HepG2 (cell line): ENCODE results near the gene SLC9A8. TPM values are rescaled to one million over a fixed set of nuclear protein-coding genes. Genes with fewer than 3 reads are reported as not detected.
A peak's percentile ranks its signal among the peaks of the same experiment; 100 is the strongest.

ENCODE experiments used
- AGO2 ChIP-seq: fragments of 200-400 bp; formaldehyde crosslinking; optimal IDR thresholded peaks from 2 replicates; pipeline ENCODE3; 2017; ENCODE audit warnings: mild to moderate bottlenecking, low read depth, low read length, moderate library complexity
- ARHGAP35 ChIP-seq: sonication (generic); formaldehyde crosslinking; IDR thresholded peaks from 2 replicates; pipeline ENCODE4 v1.9.0; 2022; ENCODE audit warnings: mild to moderate bottlenecking, inconsistent platforms, moderate library complexity, missing genetic modification reagents, borderline replicate concordance
- ATF7 ChIP-seq, 2 experiments: fragments of 450-650 bp in 1 of 2; sonication (generic) in 1 of 2; formaldehyde crosslinking in 1 of 2; IDR thresholded peaks; 2 replicates each; pipeline versions ENCODE4 v1.4.0 to v1.6.1; 2016 to 2020; ENCODE audit warnings: antibody characterized with exemption in 1 of 2, mild to moderate bottlenecking in 1 of 2, missing genetic modification reagents in 1 of 2
- ATM ChIP-seq: fragments of 450-650 bp; IDR thresholded peaks from 2 replicates; pipeline ENCODE4 v1.7.1; 2017; ENCODE audit warnings: mild to moderate bottlenecking, borderline replicate concordance
- CENPBD1 ChIP-seq: sonication (generic); formaldehyde crosslinking; IDR thresholded peaks from 2 replicates; pipeline ENCODE4 v1.8.0; 2022; ENCODE audit warnings: missing genetic modification reagents, low read depth, mild to moderate bottlenecking, borderline replicate concordance
- ELF4 ChIP-seq: sonication (generic); formaldehyde crosslinking; IDR thresholded peaks from 2 replicates; pipeline ENCODE4 v1.5.0; 2020; ENCODE audit warnings: missing genetic modification reagents, mild to moderate bottlenecking, moderate library complexity, borderline replicate concordance
- GATAD1 ChIP-seq: IDR thresholded peaks from 2 replicates; pipeline ENCODE4 v1.6.1; 2016; ENCODE audit warnings: missing genetic modification reagents, missing compliant biosample characterization
- GMEB1 ChIP-seq: sonication (generic); formaldehyde crosslinking; IDR thresholded peaks from 2 replicates; pipeline ENCODE4 v1.5.1; 2020; ENCODE audit warnings: missing genetic modification reagents, mild to moderate bottlenecking, borderline replicate concordance
- HMG20A ChIP-seq: IDR thresholded peaks from 2 replicates; pipeline ENCODE4 v1.6.1; 2016; ENCODE audit warnings: borderline replicate concordance
- MXD4 ChIP-seq: IDR thresholded peaks from 2 replicates; pipeline ENCODE4 v1.6.1; 2016; ENCODE audit warnings: mild to moderate bottlenecking, missing biosample characterization, missing genetic modification reagents
- PHF20 ChIP-seq: sonication (generic); formaldehyde crosslinking; IDR thresholded peaks from 2 replicates; pipeline ENCODE4 v1.5.0; 2020; ENCODE audit warnings: mild to moderate bottlenecking, missing genetic modification reagents
- PTBP1 ChIP-seq: fragments of 200-400 bp; formaldehyde crosslinking; IDR thresholded peaks from 2 replicates; pipeline ENCODE4 v1.6.1; 2018; ENCODE audit warnings: low read length, low read depth; ENCODE audit not compliant: poor library complexity, severe bottlenecking
- SNRNP70 ChIP-seq: fragments of 200-400 bp; formaldehyde crosslinking; IDR thresholded peaks from 2 replicates; pipeline ENCODE4 v1.6.1; 2017; ENCODE audit warnings: mild to moderate bottlenecking, low read depth, low read length, moderate library complexity
- THYN1 ChIP-seq: sonication (generic); formaldehyde crosslinking; IDR thresholded peaks from 2 replicates; pipeline ENCODE4 v1.8.1; 2023; ENCODE audit warnings: low read depth, mild to moderate bottlenecking, moderate library complexity, missing genetic modification reagents, borderline replicate concordance
- ZFAT ChIP-seq: sonication (generic); formaldehyde crosslinking; conservative IDR thresholded peaks from 2 replicates; pipeline ENCODE4 v1.8.1; 2023; ENCODE audit warnings: missing genetic modification reagents, inconsistent platforms
- ZFP36L2 ChIP-seq: sonication (generic); formaldehyde crosslinking; IDR thresholded peaks from 2 replicates; pipeline ENCODE4 v1.4.0; 2020; ENCODE audit warnings: missing genetic modification reagents
- ZIK1 ChIP-seq: sonication (generic); formaldehyde crosslinking; IDR thresholded peaks from 2 replicates; pipeline ENCODE4 v1.5.0; 2020; ENCODE audit warnings: mild to moderate bottlenecking, low read depth, missing genetic modification reagents, borderline replicate concordance
- ZNF142 ChIP-seq: sonication (generic); formaldehyde crosslinking; IDR thresholded peaks from 2 replicates; pipeline ENCODE4 v1.4.0; 2020; ENCODE audit warnings: missing genetic modification reagents
- ZNF580 ChIP-seq: IDR thresholded peaks from 2 replicates; pipeline ENCODE4 v1.6.1; 2016; ENCODE audit warnings: low read depth, borderline replicate concordance
- ZNF839 ChIP-seq: sonication (generic); formaldehyde crosslinking; IDR thresholded peaks from 2 replicates; pipeline ENCODE4 v1.4.0; 2020; ENCODE audit warnings: missing genetic modification reagents, mild to moderate bottlenecking, borderline replicate concordance
- polyA plus RNA-seq, 8 experiments: library from polyadenylated mRNA; depleted of rRNA in 3 of 8; stranded (reverse) in 7 of 8; unstranded in 1 of 8; fragments of >200 nt; fragmentation: Illumina TruSeq in 4 of 8; extraction: Trizol in 4 of 8; gene quantifications; 2 replicates each; pipeline versions ENCODE4 v1.2.1 to v1.2.3, GENCODE V29; 2011 to 2016; ENCODE audit warnings: low read depth in 4 of 8, missing spikeins in 1 of 8, mixed read lengths in 1 of 8; ENCODE audit not compliant: insufficient read depth in 1 of 8
- total RNA-seq, 5 experiments: library from RNA; depleted of rRNA; stranded (reverse); fragments of >200 nt; fragmentation: Illumina TruSeq; extraction: Trizol; gene quantifications; 2 replicates each; pipeline ENCODE4 v1.2.3, GENCODE V29; 2016; ENCODE audit warnings: low read depth in 1 of 5

SLC9A8 gene
- total and polyA plus RNA-seq, 2 of the 13 experiments (the other 11 are each of a cell fraction or from before 2014, with no cell fraction given): 4.1 to 7.4 TPM

GRCh38 chr20:49812507-49813304 is at the start of gene SLC9A8 (continued):
- TF ChIP-seq ARHGAP35: peak; percentile 90; the same call in 1 of the 2 replicates
- peak; percentile 10; the same call in 1 of the 2 replicates for TF ChIP-seq MXD4 (CRISPR knock-in tag)
- TF ChIP-seq ZNF580: no peak; the same call in 1 of the 2 replicates
- 0 out of 2 replicates have a peak, but pooled peaks have one; percentile 7 for TF ChIP-seq ZNF839 (CRISPR knock-in tag)
- no peak for TF ChIP-seq SNRNP70
- no peak for TF ChIP-seq ZFP36L2 (CRISPR knock-in tag)
- TF ChIP-seq PHF20 (CRISPR knock-in tag): peak; percentile 92
- TF ChIP-seq ZFAT (CRISPR knock-in tag): peak; percentile 46; the same call in 1 of the 2 replicates
- peak; percentile 98 for TF ChIP-seq ELF4
- peak; percentile 84 for TF ChIP-seq AGO2
- peak; percentile 42; the same call in 1 of the 2 replicates for TF ChIP-seq ZNF142 (CRISPR knock-in tag)
- TF ChIP-seq GMEB1 (CRISPR knock-in tag): peak; percentile 80; the same call in 1 of the 2 replicates
- TF ChIP-seq PTBP1: no peak
- no peak for TF ChIP-seq ATF7 (IDR thresholded peaks at IDR 0.05)
- TF ChIP-seq ATF7 (CRISPR knock-in tag; IDR thresholded peaks at IDR 0.05): peak; percentile 74; the same call in 1 of the 2 replicates
- no peak for TF ChIP-seq HMG20A (CRISPR knock-in tag)
- no peak for TF ChIP-seq ZIK1 (CRISPR knock-in tag)
- peak; percentile 90 for TF ChIP-seq GATAD1 (CRISPR knock-in tag)
- no peak for TF ChIP-seq ATM
- TF ChIP-seq THYN1 (CRISPR knock-in tag): 0 out of 2 replicates have a peak, but pooled peaks have one; percentile 46
- no peak for TF ChIP-seq CENPBD1 (CRISPR knock-in tag)
